Measurements from ENCODE around the gene PLEKHG4B.
"Not testable (repeated sequence)": the region's sequence is repeated elsewhere in the genome, so short reads cannot be mapped to it uniquely, and the experiment has no call there.

Gene PLEKHG4B

GRCh38 chr5:94113-94892, 2.3 kb downstream of the PLEKHG4B start:
- H3K4me3 ChIP-seq (ENCODE audit: insufficient read depth, low read depth, low read length, poor library complexity, severe bottlenecking), result no peak overlapping the region
- H3K27me3 ChIP-seq (replicated peaks; ENCODE audit: control insufficient read depth, insufficient read depth, low read length, poor library complexity, severe bottlenecking), result peaks cover 40% of the 10 kb centered on the region
- H3K36me3 ChIP-seq (ENCODE audit: control insufficient read depth, insufficient read depth, low read length), result no peaks in the 10 kb centered on the region
- H3K4me1 ChIP-seq (ENCODE audit: control insufficient read depth, insufficient read depth, low read length, poor library complexity, severe bottlenecking), result peaks cover 3% of the 10 kb centered on the region
- H3K27ac ChIP-seq (ENCODE audit: insufficient read depth, low read length, poor library complexity, severe bottlenecking), result no peak overlapping the region
- no peaks in the 10 kb centered on the region for H3K9me3 ChIP-seq (ENCODE audit: control insufficient read depth, low read length)
- DNase-seq, result no peak

- Histone ChIP-seq H3K27me3 (replicated peaks; ENCODE audit: control insufficient read depth, insufficient read depth, low read length, poor library complexity, severe bottlenecking) (peaks cover 33% of the 10 kb centered on the region), H3K4me1 (ENCODE audit: control insufficient read depth, insufficient read depth, low read length, poor library complexity, severe bottlenecking) (peaks cover 3% of the 10 kb centered on the region), H3K27ac (ENCODE audit: insufficient read depth, low read length, poor library complexity, severe bottlenecking) (no peak overlapping the region), H3K36me3 (ENCODE audit: control insufficient read depth, insufficient read depth, low read length) (no peaks in the 10 kb centered on the region), H3K9me3 (ENCODE audit: control insufficient read depth, low read length) (no peaks in the 10 kb centered on the region), H3K4me3 (ENCODE audit: insufficient read depth, low read depth, low read length, poor library complexity, severe bottlenecking) (no peak overlapping the region)
- no peak for DNase-seq
These were observed 3.4 kb downstream of the PLEKHG4B start for GRCh38 chr5:95241-95980.

DNA sequence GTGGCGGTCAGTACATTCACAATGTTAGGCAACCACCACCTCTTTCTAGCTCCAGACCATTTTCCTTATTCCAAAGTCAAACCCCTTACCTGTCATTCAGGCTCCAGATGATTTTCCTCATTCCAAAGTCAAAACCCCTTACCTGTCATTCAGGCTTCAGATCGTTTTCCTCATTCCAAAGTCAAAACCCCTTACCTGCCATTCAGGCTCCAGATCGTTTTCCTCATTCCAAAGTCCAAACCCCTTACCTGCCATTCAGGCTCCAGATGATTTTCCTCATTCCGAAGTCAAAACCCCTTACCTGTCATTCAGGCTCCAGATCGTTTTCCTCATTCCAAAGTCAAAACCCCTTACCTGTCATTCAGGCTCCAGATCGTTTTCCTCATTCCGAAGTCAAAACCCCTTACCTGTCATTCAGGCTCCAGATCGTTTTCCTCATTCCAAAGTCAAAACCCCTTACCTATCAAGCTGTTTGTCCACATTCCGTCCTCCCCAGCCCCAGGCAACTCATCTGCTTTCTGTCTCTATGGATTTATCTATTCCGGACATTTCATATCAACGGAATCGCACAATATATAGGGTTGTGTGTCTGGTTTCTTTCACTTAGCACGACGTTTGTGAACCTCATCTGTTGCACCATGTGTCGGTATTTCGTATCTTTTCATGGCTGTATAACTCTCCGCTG, 5.2 kb downstream of the PLEKHG4B start:
- Histone ChIP-seq H3K27ac (ENCODE audit: insufficient read depth, low read length, poor library complexity, severe bottlenecking) (no peak overlapping the region), H3K36me3 (ENCODE audit: control insufficient read depth, insufficient read depth, low read length) (no peaks in the 10 kb centered on the region), H3K4me1 (ENCODE audit: control insufficient read depth, insufficient read depth, low read length, poor library complexity, severe bottlenecking) (no peaks in the 10 kb centered on the region), H3K9me3 (ENCODE audit: control insufficient read depth, low read length) (no peaks in the 10 kb centered on the region), H3K27me3 (replicated peaks; ENCODE audit: control insufficient read depth, insufficient read depth, low read length, poor library complexity, severe bottlenecking) (peaks cover 18% of the 10 kb centered on the region), H3K4me3 (ENCODE audit: insufficient read depth, low read depth, low read length, poor library complexity, severe bottlenecking) (no peak overlapping the region)
- DNase-seq, result no peak

DNA sequence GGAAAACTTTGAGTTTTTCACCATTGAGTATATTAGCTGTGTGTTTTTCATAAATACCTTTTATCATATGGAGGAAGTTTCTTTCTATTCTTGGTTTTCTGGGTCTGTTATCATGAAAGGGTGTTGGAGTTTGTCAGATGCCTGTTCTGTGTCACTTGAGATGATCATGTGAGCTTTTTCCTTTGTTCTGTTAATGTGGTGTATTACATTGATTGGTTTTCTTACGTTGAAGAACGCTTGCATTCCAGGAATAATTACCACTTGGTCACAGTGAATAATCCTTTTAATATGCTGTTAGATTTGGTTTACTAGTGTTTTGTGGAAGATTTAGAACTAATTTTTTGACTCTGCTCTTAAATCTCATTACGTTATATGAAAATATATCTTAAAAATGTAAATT, 7.8 kb downstream of the PLEKHG4B start:
- H3K9me3 ChIP-seq (ENCODE audit: control insufficient read depth, low read length), result no peaks in the 10 kb centered on the region
- no peaks in the 10 kb centered on the region for H3K36me3 ChIP-seq (ENCODE audit: control insufficient read depth, insufficient read depth, low read length)
- H3K4me1 ChIP-seq (ENCODE audit: control insufficient read depth, insufficient read depth, low read length, poor library complexity, severe bottlenecking), result no peaks in the 10 kb centered on the region
- H3K4me3 ChIP-seq (ENCODE audit: insufficient read depth, low read depth, low read length, poor library complexity, severe bottlenecking), result no peak overlapping the region
- DNase-seq, result no peak
- H3K27me3 ChIP-seq (replicated peaks; ENCODE audit: control insufficient read depth, insufficient read depth, low read length, poor library complexity, severe bottlenecking), result no peaks in the 10 kb centered on the region
- no peak overlapping the region for H3K27ac ChIP-seq (ENCODE audit: insufficient read depth, low read length, poor library complexity, severe bottlenecking)

- H3K36me3 ChIP-seq (ENCODE audit: control insufficient read depth, insufficient read depth, low read length), result no peaks in the 10 kb centered on the region
- no peaks in the 10 kb centered on the region for H3K9me3 ChIP-seq (ENCODE audit: control insufficient read depth, low read length)
- no peak for DNase-seq
- no peak overlapping the region for H3K27ac ChIP-seq (ENCODE audit: insufficient read depth, low read length, poor library complexity, severe bottlenecking)
- no peaks in the 10 kb centered on the region for H3K27me3 ChIP-seq (replicated peaks; ENCODE audit: control insufficient read depth, insufficient read depth, low read length, poor library complexity, severe bottlenecking)
- no peak overlapping the region for H3K4me3 ChIP-seq (ENCODE audit: insufficient read depth, low read depth, low read length, poor library complexity, severe bottlenecking)
- no peaks in the 10 kb centered on the region for H3K4me1 ChIP-seq (ENCODE audit: control insufficient read depth, insufficient read depth, low read length, poor library complexity, severe bottlenecking)
These were observed 10.6 kb downstream of the PLEKHG4B start for GRCh38 chr5:102411-103043.

DNA sequence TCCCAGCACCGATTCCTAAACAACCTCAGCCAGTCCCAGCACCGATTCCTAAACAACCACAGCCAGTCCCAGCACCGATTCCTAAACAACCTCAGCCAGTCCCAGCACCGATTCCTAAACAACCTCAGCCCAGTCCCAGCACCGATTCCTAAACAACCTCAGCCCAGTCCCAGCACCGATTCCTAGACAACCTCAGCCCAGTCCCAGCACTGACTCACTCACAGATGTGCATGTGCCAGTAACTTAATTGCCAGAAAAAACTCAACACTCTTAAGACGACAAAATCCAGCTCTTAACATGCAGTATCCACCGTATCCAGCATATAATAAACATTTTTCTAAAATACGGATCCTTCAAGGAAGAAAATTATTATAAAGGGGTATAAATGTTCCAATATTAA, 12.1 kb downstream of the PLEKHG4B start:
- not testable (repeated sequence) for H3K4me3 ChIP-seq (ENCODE audit: insufficient read depth, low read depth, low read length, poor library complexity, severe bottlenecking); H3K36me3 ChIP-seq (ENCODE audit: control insufficient read depth, insufficient read depth, low read length); H3K9me3 ChIP-seq (ENCODE audit: control insufficient read depth, low read length); H3K27ac ChIP-seq (ENCODE audit: insufficient read depth, low read length, poor library complexity, severe bottlenecking); H3K4me1 ChIP-seq (ENCODE audit: control insufficient read depth, insufficient read depth, low read length, poor library complexity, severe bottlenecking); H3K27me3 ChIP-seq (replicated peaks; ENCODE audit: control insufficient read depth, insufficient read depth, low read length, poor library complexity, severe bottlenecking); DNase-seq

- no peak for DNase-seq
- Histone ChIP-seq H3K36me3 (ENCODE audit: control insufficient read depth, insufficient read depth, low read length) (no peaks in the 10 kb centered on the region), H3K4me1 (ENCODE audit: control insufficient read depth, insufficient read depth, low read length, poor library complexity, severe bottlenecking) (no peaks in the 10 kb centered on the region), H3K27ac (ENCODE audit: insufficient read depth, low read length, poor library complexity, severe bottlenecking) (no peak overlapping the region), H3K4me3 (ENCODE audit: insufficient read depth, low read depth, low read length, poor library complexity, severe bottlenecking) (no peak overlapping the region), H3K9me3 (ENCODE audit: control insufficient read depth, low read length) (no peaks in the 10 kb centered on the region), H3K27me3 (replicated peaks; ENCODE audit: control insufficient read depth, insufficient read depth, low read length, poor library complexity, severe bottlenecking) (no peaks in the 10 kb centered on the region)
These were observed 12.9 kb downstream of the PLEKHG4B start for GRCh38 chr5:104778-105296.

GRCh38 chr5:105504-106070, 13.6 kb downstream of the PLEKHG4B start:
- H3K27me3 ChIP-seq (replicated peaks; ENCODE audit: control insufficient read depth, insufficient read depth, low read length, poor library complexity, severe bottlenecking), result no peaks in the 10 kb centered on the region
- no peak overlapping the region for H3K27ac ChIP-seq (ENCODE audit: insufficient read depth, low read length, poor library complexity, severe bottlenecking)
- H3K9me3 ChIP-seq (ENCODE audit: control insufficient read depth, low read length), result no peaks in the 10 kb centered on the region
- no peaks in the 10 kb centered on the region for H3K36me3 ChIP-seq (ENCODE audit: control insufficient read depth, insufficient read depth, low read length)
- no peak for DNase-seq
- H3K4me1 ChIP-seq (ENCODE audit: control insufficient read depth, insufficient read depth, low read length, poor library complexity, severe bottlenecking), result no peaks in the 10 kb centered on the region
- H3K4me3 ChIP-seq (ENCODE audit: insufficient read depth, low read depth, low read length, poor library complexity, severe bottlenecking), result no peak overlapping the region

- Histone ChIP-seq H3K27me3 (replicated peaks; ENCODE audit: control insufficient read depth, insufficient read depth, low read length, poor library complexity, severe bottlenecking) (no peaks in the 10 kb centered on the region), H3K27ac (ENCODE audit: insufficient read depth, low read length, poor library complexity, severe bottlenecking) (no peak overlapping the region), H3K9me3 (ENCODE audit: control insufficient read depth, low read length) (no peaks in the 10 kb centered on the region), H3K36me3 (ENCODE audit: control insufficient read depth, insufficient read depth, low read length) (no peaks in the 10 kb centered on the region), H3K4me1 (ENCODE audit: control insufficient read depth, insufficient read depth, low read length, poor library complexity, severe bottlenecking) (no peaks in the 10 kb centered on the region), H3K4me3 (ENCODE audit: insufficient read depth, low read depth, low read length, poor library complexity, severe bottlenecking) (no peak overlapping the region)
- DNase-seq, result no peak
These were observed 14.6 kb downstream of the PLEKHG4B start for GRCh38 chr5:106587-106986.

Measured in effector memory CD4-positive, alpha-beta T cell (primary cell).